GM18870 (cell line): ENCODE measurements around the gene EPHA2.

Experiments used
- ATAC-seq: cut with Tn5 transposase; IDR thresholded peaks from one replicate; pipeline ENCODE4 v1.9.1; 2021; ENCODE audit warnings: moderate library complexity; ENCODE audit not compliant: unreplicated experiment

The EPHA2 gene

DNA sequence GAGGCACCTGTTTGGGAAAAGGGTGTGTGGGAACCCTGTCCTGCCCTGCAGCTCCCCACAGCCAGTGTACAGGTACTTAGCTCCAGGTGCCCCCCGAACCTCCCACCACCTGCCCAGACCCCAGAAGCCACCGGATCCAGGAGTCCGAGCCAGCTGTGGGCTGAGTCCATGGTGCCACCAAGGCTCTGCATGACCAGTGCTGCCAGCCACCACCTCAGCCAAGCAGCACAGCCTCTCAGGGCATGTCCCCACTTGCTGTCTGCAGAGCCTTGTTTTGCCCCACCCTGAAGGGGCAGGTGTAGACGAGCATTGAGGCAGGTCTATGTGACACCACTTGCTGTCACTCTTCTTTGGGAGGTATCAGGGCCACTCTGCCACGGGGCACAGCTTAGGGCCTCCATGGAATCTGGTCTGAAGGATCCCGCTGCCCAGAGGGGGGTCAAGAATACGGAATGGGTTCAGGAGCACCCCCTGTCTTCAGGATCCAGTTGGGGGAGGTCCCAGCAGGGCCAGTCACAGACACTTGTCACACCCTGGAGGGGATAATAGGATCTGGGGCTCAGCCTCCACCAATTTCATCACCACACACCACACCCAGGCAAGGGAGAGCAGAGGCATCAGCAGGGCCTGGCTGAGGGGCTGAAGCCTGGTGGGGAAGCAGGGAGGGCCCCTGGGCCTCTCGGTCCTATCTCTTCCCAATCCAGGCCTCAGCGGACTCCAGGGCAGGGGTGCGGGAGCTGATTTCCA, 28.9 kb upstream of the EPHA2 start:
- ATAC-seq: no peak

GRCh38 chr1:16183765-16184556, 28.1 kb upstream of the EPHA2 start:
- ATAC-seq: no peak

DNA sequence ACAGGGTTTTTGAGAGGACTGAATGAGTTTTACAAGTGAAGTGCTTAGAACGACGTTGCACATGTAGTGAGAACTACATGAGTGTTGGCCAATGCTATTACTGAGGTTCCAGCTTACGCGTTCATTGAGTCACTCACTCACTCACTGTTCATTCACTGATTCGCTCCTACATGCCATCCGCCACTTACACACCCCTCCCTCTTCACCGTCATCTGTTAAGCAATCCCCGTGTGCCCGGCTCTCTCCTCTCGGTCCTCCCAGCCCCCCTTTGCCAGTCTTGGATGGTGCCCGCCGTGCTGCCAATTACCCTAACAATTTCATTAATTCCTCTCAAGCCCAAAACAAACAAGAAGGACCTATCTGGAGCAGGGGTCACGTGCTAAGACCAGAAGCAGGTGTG, 27.3 kb upstream of the EPHA2 start:
- no peak for ATAC-seq

DNA sequence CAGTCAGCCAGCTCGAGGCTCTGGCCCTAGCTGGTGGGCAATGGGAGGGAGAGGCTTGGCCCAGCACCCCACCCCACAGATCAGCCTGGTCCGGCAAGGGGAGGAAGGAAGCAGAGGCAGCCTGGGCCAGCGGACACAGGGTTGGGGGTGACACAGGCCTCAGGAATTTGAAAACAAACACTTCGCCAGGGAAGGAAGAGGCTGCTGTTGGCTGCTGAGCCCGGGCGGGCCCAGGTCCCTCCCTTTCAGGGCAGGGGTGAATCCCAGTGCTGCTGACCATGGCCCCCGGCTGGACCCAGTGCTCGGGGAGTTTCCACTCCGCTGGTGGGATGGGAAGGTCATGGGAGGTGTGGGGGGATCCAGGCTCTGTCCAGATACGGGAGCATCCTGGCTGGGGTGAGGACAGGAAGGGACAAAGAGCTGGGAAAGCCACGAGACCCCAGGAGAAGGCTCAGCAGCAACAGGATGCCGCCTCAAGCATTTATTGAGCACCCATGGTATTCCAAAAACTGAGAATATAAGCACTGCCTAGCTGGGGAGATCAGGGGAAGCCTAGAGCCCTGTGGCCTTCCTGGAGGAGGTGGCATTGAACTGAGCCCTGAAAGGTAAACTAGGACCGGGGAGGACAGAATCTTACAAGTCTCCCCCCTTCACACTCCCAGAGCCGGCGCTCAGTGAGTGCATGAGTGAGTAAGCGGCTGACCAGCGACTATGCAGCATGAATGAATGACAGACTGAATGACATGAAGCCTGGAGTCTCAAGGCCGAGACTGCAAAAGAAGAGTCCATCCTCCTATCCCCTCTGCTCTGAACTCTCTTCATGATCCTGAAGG, 26.2 kb upstream of the EPHA2 start:
- no peak for ATAC-seq

GRCh38 chr1:16180291-16180824, 24.5 kb upstream of the EPHA2 start:
- ATAC-seq: no peak

DNA sequence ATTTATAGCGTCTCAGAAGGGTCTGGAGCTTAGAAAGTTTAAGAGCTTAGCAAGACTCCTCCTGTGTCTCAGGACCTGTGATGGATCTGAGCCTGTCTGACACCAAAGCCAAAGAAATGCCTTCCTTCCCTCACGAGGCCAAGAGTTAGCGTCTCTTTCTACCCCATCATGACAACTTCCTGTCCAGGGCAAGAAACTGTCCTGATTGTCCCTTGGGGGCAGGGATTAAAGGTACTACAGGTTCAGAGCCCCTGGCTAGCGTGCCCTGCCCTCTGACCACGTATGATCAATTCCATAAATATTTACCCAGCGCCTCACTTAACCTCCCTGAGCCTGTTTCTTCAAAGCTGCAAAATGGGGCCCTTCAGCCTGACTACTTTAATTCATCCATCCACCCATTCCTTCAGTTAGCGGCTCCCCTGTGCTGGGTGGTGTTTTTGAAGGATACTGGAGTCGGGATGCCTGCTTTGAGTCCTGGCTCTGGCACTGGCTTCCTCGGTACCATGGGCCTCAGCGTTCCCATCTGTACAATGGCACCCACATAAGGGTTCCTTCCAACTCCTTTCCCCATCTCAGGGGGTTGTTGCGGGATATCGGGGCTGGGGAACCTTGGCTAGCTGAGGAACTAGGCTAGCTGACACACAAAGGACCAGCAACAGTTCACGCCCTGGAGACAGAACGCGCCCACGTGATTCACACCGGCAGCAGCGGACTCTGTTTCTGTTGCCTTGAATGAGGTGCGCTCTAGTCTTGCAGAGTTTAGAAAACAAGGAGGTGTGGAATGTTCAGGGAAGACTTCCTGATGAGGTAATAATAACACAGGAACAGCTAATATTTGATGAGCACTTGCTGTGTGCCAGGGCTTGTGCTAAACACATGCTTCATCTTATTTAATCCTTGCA, 23.0 kb upstream of the EPHA2 start:
- no peak for ATAC-seq

GRCh38 chr1:16177306-16177705, 21.4 kb upstream of the EPHA2 start:
- no peak for ATAC-seq

DNA sequence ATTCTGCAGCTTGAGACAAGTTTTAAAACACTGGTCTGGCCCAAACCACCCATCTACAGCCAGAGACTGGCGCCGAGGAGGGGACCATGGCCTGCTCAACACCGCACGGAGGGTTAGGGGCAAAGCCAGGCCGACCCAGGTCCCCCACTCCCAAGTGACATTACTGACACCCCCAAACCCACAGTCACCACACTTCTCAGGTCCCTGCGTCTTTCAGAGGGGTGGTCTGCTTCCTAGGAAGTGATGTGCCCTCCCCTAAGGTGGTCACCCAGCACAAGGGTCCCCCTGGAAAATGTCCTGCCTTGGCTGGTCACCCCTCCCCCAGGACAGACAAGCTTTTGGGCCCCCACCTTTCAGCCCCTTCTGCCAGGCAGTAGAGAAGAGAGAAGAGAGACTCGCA, 20.8 kb upstream of the EPHA2 start:
- ATAC-seq: no peak

GRCh38 chr1:16175610-16176553, 20.0 kb upstream of the EPHA2 start:
- no peak for ATAC-seq

DNA sequence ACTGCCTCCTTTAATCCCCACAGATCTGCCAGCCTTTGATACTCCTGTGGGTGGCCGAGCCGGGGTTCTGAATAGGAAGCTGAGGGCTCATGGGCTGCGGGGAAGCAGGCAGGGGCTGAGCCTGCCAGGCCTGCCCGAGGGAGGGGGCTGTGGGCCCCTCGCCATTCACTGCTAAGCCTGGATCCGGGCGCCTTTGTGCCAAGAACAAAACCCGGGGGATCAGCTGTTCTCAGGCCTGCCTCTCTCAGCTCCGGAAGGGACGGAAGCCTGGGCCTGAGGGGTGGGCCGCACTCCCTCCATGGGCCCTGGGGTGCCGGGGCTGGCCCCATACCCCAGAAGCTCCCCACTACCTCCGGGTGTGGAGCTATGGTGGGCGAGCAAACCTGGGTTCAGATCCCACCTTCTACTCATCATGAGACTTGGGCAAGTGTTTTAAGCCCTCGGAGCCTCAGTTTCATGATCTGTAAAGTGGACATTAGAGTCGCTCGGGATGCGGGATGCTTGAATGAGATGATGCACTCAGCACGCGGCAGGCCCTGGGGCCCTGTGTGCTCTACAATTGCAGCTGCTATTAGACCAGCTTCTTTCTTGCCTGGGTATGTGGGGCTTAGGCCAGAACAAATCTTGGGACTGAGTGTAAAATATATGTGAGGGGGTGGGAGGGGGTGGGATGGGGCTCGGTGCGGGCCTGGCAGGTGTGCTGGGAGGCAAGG, 19.2 kb upstream of the EPHA2 start:
- no peak for ATAC-seq

- ATAC-seq: no peak
These were observed 18.5 kb upstream of the EPHA2 start for GRCh38 chr1:16174261-16174868.

DNA sequence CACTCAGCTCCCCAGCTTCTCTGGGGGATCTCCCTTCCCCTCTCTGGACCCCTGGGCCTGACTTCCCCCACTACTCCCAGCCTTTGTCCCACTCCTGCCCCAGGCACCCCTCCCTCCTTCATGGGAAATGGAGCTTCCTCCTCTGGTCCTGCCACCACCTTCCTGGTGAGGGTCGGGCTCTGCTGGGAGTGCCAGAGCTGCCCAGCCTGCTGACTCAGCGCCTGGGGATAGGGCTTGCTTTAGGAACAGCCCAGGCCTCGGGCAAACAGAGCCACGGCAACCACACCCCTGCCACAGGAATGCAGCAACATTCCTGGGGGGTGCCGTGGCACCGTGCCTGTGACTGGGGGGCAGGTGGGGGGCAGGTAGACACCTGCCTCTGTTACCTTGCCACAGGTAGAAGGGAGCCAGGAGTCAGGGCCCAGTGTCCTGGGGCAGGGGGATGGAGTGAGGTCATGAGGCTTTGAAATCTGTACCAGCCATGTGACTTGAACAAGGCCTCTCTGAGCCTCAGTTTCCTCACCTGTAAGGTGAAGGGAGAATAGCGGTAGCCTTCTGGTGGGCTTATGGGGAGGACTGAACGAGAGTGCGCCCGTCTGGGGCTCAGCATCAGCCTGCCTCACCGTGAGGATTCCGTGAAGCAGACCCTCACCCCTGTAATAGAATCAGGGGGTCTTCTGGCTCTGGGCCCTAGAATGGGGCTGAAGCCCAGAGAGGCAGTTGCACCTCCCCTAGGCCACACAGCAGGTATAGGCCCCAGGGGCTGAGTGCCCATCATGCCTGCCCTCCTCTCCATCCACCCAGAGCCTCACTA, 17.8 kb upstream of the EPHA2 start:
- no peak for ATAC-seq

DNA sequence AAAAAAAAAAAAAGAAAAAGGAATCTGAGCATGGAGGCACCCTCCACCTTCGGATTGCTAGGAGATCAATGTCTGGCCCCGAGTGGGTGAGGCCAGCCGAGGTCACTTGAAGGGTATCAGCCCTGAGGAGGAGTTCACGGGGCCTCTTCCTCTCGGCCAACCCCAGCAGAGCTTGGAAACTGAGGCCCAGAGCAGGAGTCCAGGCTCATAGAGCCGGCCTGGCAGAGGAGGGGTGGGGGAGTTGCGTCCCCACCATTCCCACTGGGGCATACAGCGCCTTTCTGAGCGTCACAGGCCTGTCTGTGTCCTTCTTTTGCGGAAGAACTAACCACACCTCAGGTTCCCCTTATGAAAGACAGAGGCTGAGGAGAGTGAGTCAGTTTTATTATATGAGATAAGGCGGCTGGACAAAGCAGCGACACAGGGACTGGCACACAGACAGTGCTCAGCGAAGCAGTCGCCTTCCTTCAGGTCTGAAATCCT, 17.1 kb upstream of the EPHA2 start:
- no peak for ATAC-seq

DNA sequence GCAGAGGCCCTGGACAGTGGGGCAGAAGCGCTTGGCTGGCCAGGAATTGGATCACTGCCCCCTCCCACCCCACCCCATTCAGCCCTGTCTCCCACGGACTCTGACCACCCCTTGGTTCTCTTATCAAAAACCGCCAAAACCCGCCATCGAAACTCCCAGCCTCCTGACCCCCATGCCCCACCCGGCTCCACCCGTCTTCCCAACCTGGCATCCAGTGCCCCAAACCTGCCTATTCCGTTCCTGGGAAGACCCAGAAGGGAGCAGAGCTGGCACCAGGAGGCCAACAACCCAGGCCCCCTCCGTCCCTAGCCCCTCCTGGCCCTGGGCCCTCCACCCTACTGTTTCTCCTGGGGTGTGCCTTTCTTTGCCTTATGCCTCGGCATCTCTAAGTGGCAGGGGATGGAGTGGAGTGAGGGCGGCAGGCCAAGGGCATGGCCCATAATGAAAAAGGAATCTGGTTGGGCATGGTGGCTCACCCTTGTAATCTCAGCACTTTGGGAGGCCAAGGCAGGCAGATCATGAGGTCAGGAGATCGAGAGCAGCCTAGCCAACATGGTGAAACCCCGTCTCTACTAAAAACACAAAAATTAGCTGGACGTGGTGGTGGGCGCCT, 16.5 kb upstream of the EPHA2 start:
- ATAC-seq: no peak

DNA sequence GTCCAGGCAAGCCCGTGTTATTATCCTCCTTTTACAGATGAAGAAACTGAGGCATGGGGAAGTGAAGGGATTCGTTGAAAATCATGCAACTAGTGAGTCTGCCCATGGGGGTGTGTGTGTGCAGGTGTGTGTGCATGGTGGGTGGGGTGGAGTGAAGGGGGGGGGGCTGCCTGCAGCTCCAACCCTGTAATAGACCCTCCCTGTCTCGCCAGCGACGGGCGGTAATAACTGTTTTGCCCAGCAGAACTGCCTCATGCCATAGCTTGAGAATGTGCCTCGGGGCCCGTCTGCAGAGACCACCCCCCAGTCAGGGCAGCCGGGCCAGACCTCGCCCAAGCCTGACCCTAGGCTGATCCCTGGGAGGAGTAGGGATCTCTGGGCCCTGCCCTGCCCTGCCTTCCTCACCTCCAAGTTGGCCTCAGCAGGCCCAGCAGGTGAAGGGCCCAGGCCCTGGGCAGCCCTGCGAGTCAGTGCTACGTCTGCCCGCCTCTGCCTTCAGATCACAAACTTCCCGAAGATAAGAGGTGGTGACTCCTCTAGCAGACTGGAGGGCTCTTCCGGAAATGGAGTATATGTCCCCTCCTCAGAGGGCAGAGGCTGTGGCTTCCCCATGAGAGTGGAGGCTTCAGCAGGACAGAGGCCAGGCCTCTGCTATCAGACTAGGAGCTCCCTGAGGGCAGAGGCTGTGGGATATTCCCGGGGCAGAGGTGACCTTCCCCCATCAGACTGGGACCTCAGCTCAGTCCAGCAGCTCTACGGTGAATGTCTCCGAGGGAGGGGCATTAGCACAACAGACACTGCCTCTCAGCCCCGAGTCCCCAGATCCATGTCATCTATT, 15.7 kb upstream of the EPHA2 start:
- no peak for ATAC-seq

- no peak for ATAC-seq
These were observed 14.4 kb upstream of the EPHA2 start for GRCh38 chr1:16170283-16170673.
